Fibroblast of the aortic adventitia (primary cell): ENCODE measurements around the gene COPE. TPM values are rescaled to one million over a fixed set of nuclear protein-coding genes. Genes with fewer than 3 reads are reported as not detected.
A peak's percentile ranks its signal among the peaks of the same experiment; 100 is the strongest.

Experiments used
- DNase-seq: peaks from one replicate; pipeline ENCODE4 v3.0.0-alpha.2; 2010; ENCODE audit warnings: low read depth
- H3K4me3 ChIP-seq: 2 replicates; pipeline ENCODE4 v1.5.1; 2011; ENCODE audit warnings: low read depth, mild to moderate bottlenecking, control low read depth, low read length, moderate library complexity
- total RNA-seq: library from RNA; depleted of rRNA; stranded (reverse); fragments of >200 nt; gene quantifications from 2 replicates; pipeline ENCODE4 v1.2.3, GENCODE V29; 2012; ENCODE audit warnings: low replicate concordance
- TF ChIP-seq, protein P1 (sequence below): IDR thresholded peaks from 2 replicates; pipeline ENCODE4 v1.5.1; 2011; ENCODE audit warnings: mild to moderate bottlenecking, low read length, control low read depth, inconsistent platforms; ENCODE audit not compliant: insufficient read depth

COPE gene
- total RNA-seq, 1 donor, result 172 TPM

- TF ChIP-seq, protein P1, sequence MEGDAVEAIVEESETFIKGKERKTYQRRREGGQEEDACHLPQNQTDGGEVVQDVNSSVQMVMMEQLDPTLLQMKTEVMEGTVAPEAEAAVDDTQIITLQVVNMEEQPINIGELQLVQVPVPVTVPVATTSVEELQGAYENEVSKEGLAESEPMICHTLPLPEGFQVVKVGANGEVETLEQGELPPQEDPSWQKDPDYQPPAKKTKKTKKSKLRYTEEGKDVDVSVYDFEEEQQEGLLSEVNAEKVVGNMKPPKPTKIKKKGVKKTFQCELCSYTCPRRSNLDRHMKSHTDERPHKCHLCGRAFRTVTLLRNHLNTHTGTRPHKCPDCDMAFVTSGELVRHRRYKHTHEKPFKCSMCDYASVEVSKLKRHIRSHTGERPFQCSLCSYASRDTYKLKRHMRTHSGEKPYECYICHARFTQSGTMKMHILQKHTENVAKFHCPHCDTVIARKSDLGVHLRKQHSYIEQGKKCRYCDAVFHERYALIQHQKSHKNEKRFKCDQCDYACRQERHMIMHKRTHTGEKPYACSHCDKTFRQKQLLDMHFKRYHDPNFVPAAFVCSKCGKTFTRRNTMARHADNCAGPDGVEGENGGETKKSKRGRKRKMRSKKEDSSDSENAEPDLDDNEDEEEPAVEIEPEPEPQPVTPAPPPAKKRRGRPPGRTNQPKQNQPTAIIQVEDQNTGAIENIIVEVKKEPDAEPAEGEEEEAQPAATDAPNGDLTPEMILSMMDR, result no peak
- no peak for DNase-seq
- no peak overlapping the region for H3K4me3 ChIP-seq
Measured at GRCh38 chr19:18946918-18947317, 27.7 kb upstream of the COPE start.

DNA sequence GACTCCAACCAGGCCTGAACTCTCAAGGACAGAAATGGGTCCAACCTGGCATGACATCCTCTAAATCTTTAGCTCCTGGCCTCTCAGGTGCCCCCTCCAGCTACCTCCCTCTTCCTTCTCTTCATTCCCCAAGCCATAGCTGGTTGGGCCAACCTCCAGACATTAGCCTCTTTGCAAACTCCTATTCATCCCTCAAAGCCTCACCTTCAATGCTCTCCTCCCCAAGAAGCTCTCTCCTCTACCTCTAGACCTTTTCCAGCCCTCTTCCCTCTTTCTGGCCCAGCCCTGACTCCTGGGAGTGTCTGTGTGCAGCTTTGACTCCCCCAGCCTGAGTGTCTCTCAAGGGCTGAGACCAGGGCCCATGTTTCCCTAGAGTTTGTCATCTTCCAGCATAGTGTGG is 27.1 kb upstream of the COPE start:
- no peak for DNase-seq

GRCh38 chr19:18945297-18945696 is 26.1 kb upstream of the COPE start:
- no peak overlapping the region for H3K4me3 ChIP-seq
- TF ChIP-seq, protein P1, result no peak
- no peak for DNase-seq

More for the DNA sequence above, 27.1 kb upstream of the COPE start:
- no peak overlapping the region for H3K4me3 ChIP-seq
- TF ChIP-seq, protein P1, result no peak

GRCh38 chr19:18943465-18943864 is 24.3 kb upstream of the COPE start:
- H3K4me3 ChIP-seq, result no peak overlapping the region
- TF ChIP-seq, protein P1, result no peak
- DNase-seq, result no peak

DNA sequence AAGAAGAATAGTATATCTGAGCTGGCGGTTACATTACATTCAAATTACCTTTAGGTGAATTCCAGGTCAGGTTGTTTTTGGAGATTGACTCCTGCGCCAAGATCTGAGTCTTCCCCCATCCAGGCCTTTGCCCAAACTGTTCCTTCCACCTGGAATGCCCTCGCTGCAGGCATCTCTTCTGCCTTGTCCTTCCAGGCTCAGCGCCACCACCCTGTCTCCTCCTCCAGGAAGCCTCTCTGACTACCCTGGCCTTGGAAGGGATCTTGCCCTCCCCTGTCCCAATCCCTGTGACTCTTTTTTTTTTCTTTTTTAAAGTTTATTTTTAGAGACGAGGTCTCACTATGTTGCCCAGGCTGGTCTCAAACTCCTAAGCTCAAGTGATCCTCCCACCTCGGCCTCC is 23.5 kb upstream of the COPE start:
- TF ChIP-seq, protein P1, result no peak
- DNase-seq, result no peak
- H3K4me3 ChIP-seq, result no peak overlapping the region

DNA sequence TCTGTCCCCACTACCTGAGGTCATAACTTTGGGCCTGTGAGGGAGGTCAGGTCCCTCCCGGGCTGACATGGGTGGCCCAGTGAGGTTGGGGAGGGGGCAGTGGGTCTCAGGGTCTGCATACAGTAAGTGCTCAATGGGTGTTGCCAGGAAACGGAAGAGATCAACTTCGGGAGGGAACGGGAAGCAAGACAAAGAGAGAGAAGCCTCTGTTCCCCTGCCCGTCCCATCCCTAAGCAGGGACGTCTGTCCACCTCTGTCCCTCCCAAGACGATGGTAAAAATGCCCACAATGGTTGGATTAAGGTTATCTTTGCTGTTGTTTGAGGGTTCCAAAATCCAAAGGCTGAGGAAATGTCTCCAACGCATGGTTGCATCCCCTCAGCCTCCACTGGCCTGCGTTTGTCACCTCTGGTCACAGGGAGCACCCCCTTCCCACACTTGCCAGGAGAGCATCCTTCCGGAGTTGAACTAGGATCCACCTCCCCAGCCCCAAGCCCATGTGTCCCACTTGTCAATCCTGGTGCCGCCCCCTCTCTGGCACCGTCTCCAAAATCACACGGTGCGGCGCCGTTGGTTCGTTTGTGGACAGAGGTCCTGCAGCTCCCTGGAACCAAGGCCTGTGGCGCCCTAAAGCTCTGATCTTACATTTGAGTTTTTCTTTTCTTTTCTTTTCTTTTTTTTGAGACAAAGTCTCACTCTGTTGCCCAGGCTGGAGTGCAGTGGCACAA is 22.6 kb upstream of the COPE start:
- peak overlapping the region; percentile 56 for H3K4me3 ChIP-seq
- no peak for DNase-seq

More for the DNA sequence above, 22.6 kb upstream of the COPE start:
- TF ChIP-seq, protein P1, result no peak
